ENCODE measurements around the gene OR51A7.
"Not testable (repeated sequence)": the region's sequence is repeated elsewhere in the genome, so short reads cannot be mapped to it uniquely, and the experiment has no call there.

Gene OR51A7

GRCh38 chr11:4903484-4903883 is at the start of gene OR51A7:
TSS of gene OR51A7 (plus strand) at chr11:4903783. CDS start at chr11:4907370, 3,587 bp downstream.
- no peak for TF ChIP-seq CTCF (IDR thresholded peaks at IDR 0.05; ENCODE audit: low read depth, low read length)
- DNase-seq (ENCODE audit: extremely low read depth, low read depth), result no peak

GRCh38 chr11:4854286-4854685 is 49.3 kb upstream of the OR51A7 start:
- DNase-seq (ENCODE audit: extremely low read depth, low read depth), result not testable (repeated sequence)

GRCh38 chr11:4862447-4863236 is 40.9 kb upstream of the OR51A7 start:
- no peak for TF ChIP-seq CTCF (IDR thresholded peaks at IDR 0.05; ENCODE audit: low read depth, low read length)
- no peak for DNase-seq (ENCODE audit: extremely low read depth, low read depth)

- TF ChIP-seq CTCF (IDR thresholded peaks at IDR 0.05; ENCODE audit: low read depth, low read length), result no peak
- no peak for DNase-seq (ENCODE audit: extremely low read depth, low read depth)
Measured at GRCh38 chr11:4863876-4864275, 39.7 kb upstream of the OR51A7 start.

- no peak for TF ChIP-seq CTCF (IDR thresholded peaks at IDR 0.05; ENCODE audit: low read depth, low read length)
- DNase-seq (ENCODE audit: extremely low read depth, low read depth), result no peak
Measured at GRCh38 chr11:4865855-4866254, 37.7 kb upstream of the OR51A7 start.

GRCh38 chr11:4881188-4881587 is 22.4 kb upstream of the OR51A7 start:
- TF ChIP-seq CTCF (IDR thresholded peaks at IDR 0.05; ENCODE audit: low read depth, low read length), result no peak
- no peak for DNase-seq (ENCODE audit: extremely low read depth, low read depth)

- no peak for TF ChIP-seq CTCF (IDR thresholded peaks at IDR 0.05; ENCODE audit: low read depth, low read length)
- DNase-seq (ENCODE audit: extremely low read depth, low read depth), result no peak
Measured at GRCh38 chr11:4881860-4882500, 21.6 kb upstream of the OR51A7 start, which contains the start of gene OR51T1. TSS of gene OR51T1 (plus strand) at chr11:4881900. CDS start at chr11:4881900, 0 bp downstream.
